Muscle of arm (tissue), 12 donors: ENCODE data around the gene GPATCH4. TPM values are rescaled to one million over a fixed set of nuclear protein-coding genes. Genes with fewer than 3 reads are reported as not detected.
"Not testable (repeated sequence)": the region's sequence is repeated elsewhere in the genome, so short reads cannot be mapped to it uniquely, and the experiment has no call there.

Experiments used
- DNase-seq: peaks from one replicate; pipeline ENCODE4 v3.0.0-alpha.2; 2013
- polyA plus RNA-seq, 12 donors: library from polyadenylated mRNA; unstranded; fragments of 120-200 nt; gene quantifications; one replicate each; pipeline ENCODE4 v1.2.1, GENCODE V29; 2013; ENCODE audit not compliant: insufficient read length in 12 of 12

GPATCH4 gene
- polyA plus RNA-seq, 12 donors = 25.3 to 39.3 (median 28.2) TPM; not detected in 1

DNA sequence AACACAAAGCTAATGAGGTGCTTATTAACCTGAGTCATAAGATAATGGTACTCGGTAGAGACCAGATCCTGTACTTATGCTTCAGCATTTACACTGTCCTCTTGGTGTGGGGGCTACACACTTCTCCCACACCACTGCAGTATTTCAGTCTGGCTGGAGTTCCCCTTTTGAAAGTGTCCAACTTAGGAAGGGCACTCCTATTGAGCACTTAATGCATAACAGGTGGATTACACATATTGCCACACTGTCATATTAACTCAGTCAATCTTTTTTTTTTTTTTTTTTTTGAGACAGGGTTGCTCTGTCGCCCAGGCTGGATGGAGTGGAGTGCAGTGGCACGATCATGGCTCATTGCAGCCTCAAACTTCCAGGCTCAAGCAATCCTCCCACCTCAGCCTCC is 1.5 kb downstream of the GPATCH4 start:
- DNase-seq = no peak

GRCh38 chr1:156598731-156599432 is 2.4 kb downstream of the GPATCH4 start:
- no peak for DNase-seq

GRCh38 chr1:156598125-156598524 is 3.2 kb downstream of the GPATCH4 start:
- no peak for DNase-seq

- no peak for DNase-seq
Observed at GRCh38 chr1:156596426-156596825, 4.9 kb downstream of the GPATCH4 start.

DNA sequence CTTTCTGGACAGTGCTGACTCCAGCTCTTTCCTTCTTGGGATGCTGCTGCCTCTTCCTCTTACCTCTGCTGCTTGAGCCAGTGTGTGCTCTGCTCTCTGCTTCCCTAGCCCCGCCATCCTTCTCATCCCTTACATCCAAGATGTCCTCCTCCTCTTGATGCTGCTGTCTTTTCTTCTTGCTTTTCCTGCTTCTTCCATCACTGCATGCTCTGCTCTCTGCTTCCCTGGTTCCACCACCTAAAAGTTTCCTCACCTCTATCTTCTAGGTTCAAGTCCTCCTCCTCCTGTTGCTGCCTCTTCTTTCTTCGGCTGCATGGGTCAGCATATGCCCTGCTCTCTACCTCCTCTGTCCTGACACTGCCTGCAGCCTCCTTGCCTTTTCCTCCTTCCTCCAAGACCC is 6.3 kb downstream of the GPATCH4 start:
- no peak for DNase-seq

DNA sequence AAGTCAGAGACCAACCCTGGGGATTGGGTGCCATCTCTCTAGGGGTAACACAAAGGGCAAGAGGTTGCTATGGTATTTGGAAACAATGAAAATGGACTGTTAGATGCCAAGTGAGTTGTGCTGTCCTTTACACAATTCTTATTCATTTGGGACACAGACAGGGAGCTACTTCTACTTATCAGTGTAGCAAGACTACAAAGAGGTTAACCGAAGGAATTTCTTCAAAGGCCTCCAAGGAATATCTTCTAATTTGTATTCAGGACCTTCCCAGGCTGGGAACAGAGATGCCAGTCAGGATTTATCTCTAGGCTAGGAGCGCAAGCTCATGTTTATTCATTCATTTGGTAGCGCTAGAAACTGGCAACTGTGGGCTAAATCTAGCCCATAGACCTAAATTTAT is 7.1 kb downstream of the GPATCH4 start:
- no peak for DNase-seq

- DNase-seq = no peak
Observed at GRCh38 chr1:156593661-156593989, 7.7 kb downstream of the GPATCH4 start.

DNA sequence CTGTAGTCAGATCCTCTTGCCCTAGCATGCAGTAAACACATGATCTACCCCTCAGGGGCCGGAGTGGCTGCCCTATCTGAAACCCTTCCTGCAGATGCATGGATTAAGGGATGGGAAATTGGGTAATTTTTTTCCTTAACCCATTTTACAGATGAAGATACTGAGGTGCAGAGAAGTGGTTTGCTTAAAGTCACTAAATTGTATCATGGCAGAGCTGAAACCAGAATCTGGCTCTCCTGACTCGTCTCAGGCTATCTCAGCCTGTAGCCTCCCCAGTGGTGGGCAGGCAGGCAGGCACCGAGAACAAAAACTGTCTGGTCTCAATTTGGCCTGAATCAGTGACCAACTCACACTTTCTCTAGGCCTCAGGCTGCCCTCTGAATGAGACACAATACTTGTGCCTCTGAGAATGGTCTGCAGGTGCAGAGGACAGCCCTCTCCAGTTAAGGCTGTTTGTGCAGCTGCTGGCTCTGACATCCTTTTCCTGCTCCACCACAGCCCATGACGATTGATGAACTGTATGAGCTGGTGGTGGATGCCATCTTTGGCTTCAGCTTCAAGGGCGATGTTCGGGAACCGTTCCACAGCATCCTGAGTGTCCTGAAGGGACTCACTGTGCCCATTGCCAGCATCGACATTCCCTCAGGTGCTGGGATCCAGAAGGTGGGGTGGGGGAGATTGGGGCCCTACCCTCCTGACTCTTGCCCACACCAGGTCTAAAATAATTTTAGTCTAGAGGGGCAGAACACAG is 8.2 kb downstream of the GPATCH4 start:
- DNase-seq = no peak

- DNase-seq = no peak
Observed at GRCh38 chr1:156592158-156592909, 8.9 kb downstream of the GPATCH4 start.

DNA sequence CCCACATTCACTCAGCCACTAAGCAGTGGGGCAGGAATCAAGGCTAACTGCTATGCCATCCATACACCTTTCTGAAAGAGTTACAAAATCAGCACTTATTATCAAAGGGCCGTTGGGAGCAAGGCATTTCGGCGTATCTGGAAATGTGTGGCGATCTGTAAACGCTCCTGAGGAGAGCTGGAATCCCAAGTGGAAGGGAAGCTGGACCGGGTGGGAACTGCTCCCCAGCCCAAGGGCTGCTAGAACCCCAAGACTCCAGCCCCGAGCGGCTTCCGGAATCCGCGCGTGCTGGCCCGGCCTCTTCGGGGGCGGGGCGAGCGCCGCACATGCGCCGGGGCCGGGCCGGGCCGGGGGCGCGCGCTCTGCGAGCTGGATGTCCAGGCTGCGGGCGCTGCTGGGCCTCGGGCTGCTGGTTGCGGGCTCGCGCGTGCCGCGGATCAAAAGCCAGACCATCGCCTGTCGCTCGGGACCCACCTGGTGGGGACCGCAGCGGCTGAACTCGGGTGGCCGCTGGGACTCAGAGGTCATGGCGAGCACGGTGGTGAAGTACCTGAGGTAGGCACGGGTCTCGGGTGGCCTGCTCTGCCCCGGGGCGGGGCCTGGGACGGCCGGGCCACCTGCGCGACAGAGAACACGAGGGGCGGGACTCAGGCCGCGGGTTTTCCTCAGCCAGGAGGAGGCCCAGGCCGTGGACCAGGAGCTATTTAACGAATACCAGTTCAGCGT is 9.7 kb downstream of the GPATCH4 start, which contains the start of gene NAXE:
NAXE (plus strand) TSS at position 345 of the 726 bp plus-strand sequence; CDS start at position 374, 29 bp downstream.
- peak; percentile 57 for DNase-seq

DNA sequence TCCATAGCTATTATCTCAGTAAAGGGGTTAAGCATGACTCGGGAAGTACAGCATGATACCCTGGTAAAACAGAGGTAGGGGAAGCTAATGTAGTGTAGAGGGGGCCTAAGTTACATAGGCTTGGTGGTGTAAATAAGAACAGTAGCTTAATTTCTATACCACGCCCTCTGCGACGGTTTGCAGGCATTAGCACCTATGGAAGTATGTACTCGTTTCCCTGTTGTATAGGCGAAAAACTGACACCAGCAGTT is 10.2 kb downstream of the GPATCH4 start:
- no peak for DNase-seq

- no peak for DNase-seq
Observed at GRCh38 chr1:156590326-156591180, 10.7 kb downstream of the GPATCH4 start.

GRCh38 chr1:156589546-156589945 is 11.7 kb downstream of the GPATCH4 start:
- no peak for DNase-seq

GRCh38 chr1:156587927-156588326 is 13.4 kb downstream of the GPATCH4 start:
- not testable (repeated sequence) for DNase-seq

DNA sequence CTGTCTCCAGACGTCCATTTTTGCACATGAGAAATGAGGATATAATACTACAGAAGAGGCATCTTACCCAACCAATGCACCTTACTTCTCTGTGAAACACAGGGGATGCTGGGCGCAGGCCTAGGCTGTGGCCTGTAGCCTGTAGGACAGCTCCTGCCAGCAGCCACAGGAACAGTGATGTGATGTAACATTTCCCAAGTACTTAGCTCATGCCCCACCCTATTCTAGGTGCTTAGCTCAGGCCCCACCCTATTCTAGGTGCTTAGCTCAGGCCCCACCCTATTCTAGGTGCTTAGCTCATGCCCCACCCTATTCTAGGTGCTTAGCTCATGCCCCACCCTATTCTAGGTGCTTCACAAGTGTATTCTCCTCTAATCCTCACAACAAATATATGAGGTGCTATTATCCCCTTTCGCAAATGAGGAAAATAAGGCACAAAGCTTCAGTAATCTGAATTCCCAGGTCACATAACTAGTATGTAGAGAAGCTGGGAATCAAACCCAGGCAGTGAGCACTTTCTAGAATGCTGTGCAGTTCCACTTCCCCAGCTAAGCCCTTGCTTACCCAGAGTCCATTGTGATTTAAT is 14.3 kb downstream of the GPATCH4 start:
- no peak for DNase-seq

DNA sequence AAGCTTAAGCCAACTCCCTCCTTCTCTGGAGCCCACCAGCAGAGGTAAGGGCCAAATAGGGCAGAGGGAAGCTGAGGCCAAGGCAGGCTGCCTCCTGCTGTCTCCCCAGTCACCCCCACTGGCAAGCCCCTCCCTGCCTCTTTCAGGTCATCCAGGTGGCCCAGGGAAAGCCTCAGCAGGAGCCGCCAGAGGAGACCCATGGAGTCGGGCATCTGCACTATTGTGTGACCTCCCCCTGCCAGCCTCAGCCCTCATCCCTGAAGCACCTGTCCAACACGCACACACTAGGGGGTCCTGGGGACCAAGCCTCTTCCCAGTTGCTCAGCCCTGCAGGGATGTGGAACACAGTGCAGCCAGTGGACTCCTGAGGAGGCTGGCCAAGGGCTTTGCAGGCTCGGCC is 15.0 kb downstream of the GPATCH4 start:
- no peak for DNase-seq

DNA sequence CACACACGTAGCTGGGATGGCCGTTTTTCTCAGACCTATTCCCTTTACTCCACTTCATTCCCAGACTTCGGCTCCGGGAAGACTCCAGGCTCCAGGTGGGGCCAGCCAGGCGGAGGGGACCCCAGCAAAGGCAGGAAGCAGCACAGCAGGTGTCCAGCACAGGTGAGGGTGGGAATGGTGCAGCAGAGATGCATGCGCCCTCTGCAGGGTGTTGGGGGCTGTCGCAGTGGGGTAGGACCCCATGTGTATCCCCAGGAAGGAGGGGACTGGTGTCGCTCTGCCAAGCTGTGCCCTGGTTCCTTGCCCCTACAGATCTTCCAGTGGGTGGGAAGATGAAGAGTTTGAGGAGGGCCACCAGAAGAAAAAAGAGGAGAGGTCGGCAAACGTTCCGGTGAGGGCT is 16.5 kb downstream of the GPATCH4 start:
- DNase-seq = no peak

GRCh38 chr1:156583821-156584622 is 17.3 kb downstream of the GPATCH4 start:
- peak; percentile 74 for DNase-seq

- DNase-seq = no peak
Observed at GRCh38 chr1:156582388-156583017, 18.8 kb downstream of the GPATCH4 start.
